Measurements from ENCODE around the gene FAM107B.

The FAM107B gene

DNA sequence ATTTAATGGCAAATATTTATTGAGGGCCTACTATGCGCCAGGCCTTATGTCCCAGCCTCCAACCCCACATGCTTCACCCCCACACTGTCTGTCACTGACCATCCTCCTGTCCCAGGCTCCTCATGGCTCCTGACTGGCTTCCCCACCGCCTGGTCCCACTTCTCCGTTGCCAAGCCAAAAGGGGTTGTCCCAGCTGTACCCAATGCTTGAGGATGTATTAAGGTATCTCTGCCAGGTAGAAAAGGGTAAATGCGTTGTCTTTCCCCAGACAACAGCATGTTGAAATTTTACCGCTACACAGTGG lies 275.1 kb downstream of the FAM107B start:
- no peak overlapping the region for H2BK15ac ChIP-seq (ENCODE audit: low read depth, poor library complexity, severe bottlenecking)
- no peaks in the 10 kb centered on the region for H3K36me3 ChIP-seq (ENCODE audit: control insufficient read depth in 1 of 2, insufficient read depth in 2 of 2, low read depth in 1 of 2, low read length in 2 of 2)
- no peak overlapping the region for H3K9ac ChIP-seq (ENCODE audit: low read length)
- H2BK5ac ChIP-seq (ENCODE audit: low read depth, low read length, poor library complexity, severe bottlenecking), result no peak overlapping the region
- no peak overlapping the region for H3K4me2 ChIP-seq (ENCODE audit: low read length, poor library complexity, severe bottlenecking)
- H3K79me1 ChIP-seq (replicated peaks; ENCODE audit: low read length, poor library complexity, severe bottlenecking), result no peaks in the 10 kb centered on the region
- no peak overlapping the region for H2BK120ac ChIP-seq (ENCODE audit: low read depth, low read length)
- H3K4ac ChIP-seq (ENCODE audit: low read depth in 1 of 2, low read length in 2 of 2), result no peak overlapping the region
- H4K8ac ChIP-seq (ENCODE audit: low read length), result no peak overlapping the region
- peak overlapping the region; percentile 4 for H2AK5ac ChIP-seq (ENCODE audit: low read length, severe bottlenecking)
- H3K4me1 ChIP-seq (ENCODE audit: control insufficient read depth, insufficient read depth, low read depth, low read length), result peaks cover 13% of the 10 kb centered on the region
- H3K14ac ChIP-seq (ENCODE audit: low read length in 2 of 2), result no peak overlapping the region
- no peak for DNase-seq
- no peak overlapping the region for H2BK12ac ChIP-seq (ENCODE audit: low read length in 2 of 2)
- peak overlapping the region in 1 of 2 experiments; percentile 17 for H3K18ac ChIP-seq (ENCODE audit: low read depth in 1 of 2, low read length in 2 of 2)
- no peak overlapping the region for H3K27ac ChIP-seq (ENCODE audit: low read length, poor library complexity, severe bottlenecking)
- no peak overlapping the region for H4K91ac ChIP-seq (ENCODE audit: low read length)
- WGBS, result 95% methylated on average over 5 of the region's 5 CpGs
- H2AFZ ChIP-seq (ENCODE audit: low read depth, low read length), result no peak overlapping the region
- no peaks in the 10 kb centered on the region for H3K9me3 ChIP-seq (ENCODE audit: control insufficient read depth, low read length)
- no peak overlapping the region for H3K4me3 ChIP-seq (ENCODE audit: insufficient read depth in 1 of 2, low read depth in 1 of 2, low read length in 2 of 2)
- no peak overlapping the region for H3K23ac ChIP-seq (ENCODE audit: low read length in 2 of 2)
- H3K27me3 ChIP-seq (ENCODE audit: control insufficient read depth in 1 of 2, insufficient read depth in 1 of 2, low read length in 2 of 2), result peaks cover 0 to 25% of the 10 kb centered on the region in 2 experiments

DNA sequence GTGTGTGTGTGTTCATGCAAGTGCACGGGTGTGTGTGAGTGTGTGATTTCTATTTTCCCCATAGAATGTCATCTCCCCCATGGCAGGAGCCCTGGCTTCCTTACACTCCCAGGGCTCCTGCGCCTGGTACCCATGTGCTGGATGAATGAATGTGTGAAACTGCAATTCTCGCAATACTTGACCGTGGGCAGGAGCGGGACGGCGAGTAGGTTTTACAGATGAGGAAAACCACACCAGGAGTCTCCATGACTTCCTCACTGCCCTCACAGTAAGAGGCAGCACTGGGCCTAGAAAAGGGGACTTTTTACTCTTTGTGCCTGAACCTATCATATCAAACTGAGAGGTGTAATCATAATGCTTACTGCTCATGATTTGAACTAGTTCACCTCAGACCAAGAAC lies 276.4 kb downstream of the FAM107B start:
- no peak overlapping the region for H3K18ac ChIP-seq (ENCODE audit: low read depth in 1 of 2, low read length in 2 of 2)
- no peak overlapping the region for H3K14ac ChIP-seq (ENCODE audit: low read length in 2 of 2)
- no peak overlapping the region for H3K4me2 ChIP-seq (ENCODE audit: low read length, poor library complexity, severe bottlenecking)
- no peaks in the 10 kb centered on the region for H3K79me1 ChIP-seq (replicated peaks; ENCODE audit: low read length, poor library complexity, severe bottlenecking)
- H2BK15ac ChIP-seq (ENCODE audit: low read depth, poor library complexity, severe bottlenecking), result no peak overlapping the region
- WGBS, result 94% methylated on average over 6 of the region's 7 CpGs
- no peak overlapping the region for H4K8ac ChIP-seq (ENCODE audit: low read length)
- no peak overlapping the region for H4K91ac ChIP-seq (ENCODE audit: low read length)
- no peak overlapping the region for H2BK12ac ChIP-seq (ENCODE audit: low read length in 2 of 2)
- peaks cover 13% of the 10 kb centered on the region for H3K4me1 ChIP-seq (ENCODE audit: control insufficient read depth, insufficient read depth, low read depth, low read length)
- no peak overlapping the region for H2BK5ac ChIP-seq (ENCODE audit: low read depth, low read length, poor library complexity, severe bottlenecking)
- H3K23ac ChIP-seq (ENCODE audit: low read length in 2 of 2), result no peak overlapping the region
- H2AFZ ChIP-seq (ENCODE audit: low read depth, low read length), result no peak overlapping the region
- no peaks in the 10 kb centered on the region for H3K36me3 ChIP-seq (ENCODE audit: control insufficient read depth in 1 of 2, insufficient read depth in 2 of 2, low read depth in 1 of 2, low read length in 2 of 2)
- no peak overlapping the region for H3K4ac ChIP-seq (ENCODE audit: low read depth in 1 of 2, low read length in 2 of 2)
- H2AK5ac ChIP-seq (ENCODE audit: low read length, severe bottlenecking), result no peak overlapping the region
- H3K27ac ChIP-seq (ENCODE audit: low read length, poor library complexity, severe bottlenecking), result no peak overlapping the region
- H2BK120ac ChIP-seq (ENCODE audit: low read depth, low read length), result no peak overlapping the region
- H3K9me3 ChIP-seq (ENCODE audit: control insufficient read depth, low read length), result no peaks in the 10 kb centered on the region
- no peak for DNase-seq
- H3K9ac ChIP-seq (ENCODE audit: low read length), result no peak overlapping the region
- H3K4me3 ChIP-seq (ENCODE audit: insufficient read depth in 1 of 2, low read depth in 1 of 2, low read length in 2 of 2), result no peak overlapping the region
- peaks cover 0 to 20% of the 10 kb centered on the region in 2 experiments for H3K27me3 ChIP-seq (ENCODE audit: control insufficient read depth in 1 of 2, insufficient read depth in 1 of 2, low read length in 2 of 2)

- Histone ChIP-seq H3K9ac (ENCODE audit: low read length) (no peak overlapping the region), H2BK15ac (ENCODE audit: low read depth, poor library complexity, severe bottlenecking) (no peak overlapping the region), H3K4me3 (ENCODE audit: insufficient read depth in 1 of 2, low read depth in 1 of 2, low read length in 2 of 2) (no peak overlapping the region), H3K27ac (ENCODE audit: low read length, poor library complexity, severe bottlenecking) (no peak overlapping the region), H2AK5ac (ENCODE audit: low read length, severe bottlenecking) (no peak overlapping the region), H2BK5ac (ENCODE audit: low read depth, low read length, poor library complexity, severe bottlenecking) (no peak overlapping the region), H3K4ac (ENCODE audit: low read depth in 1 of 2, low read length in 2 of 2) (no peak overlapping the region), H3K27me3 (ENCODE audit: control insufficient read depth in 1 of 2, insufficient read depth in 1 of 2, low read length in 2 of 2) (peaks cover 4 to 33% of the 10 kb centered on the region in 2 experiments), H3K18ac (ENCODE audit: low read depth in 1 of 2, low read length in 2 of 2) (no peak overlapping the region), H4K8ac (ENCODE audit: low read length) (no peak overlapping the region), H3K9me3 (ENCODE audit: control insufficient read depth, low read length) (peaks cover 4% of the 10 kb centered on the region), H3K79me1 (replicated peaks; ENCODE audit: low read length, poor library complexity, severe bottlenecking) (no peaks in the 10 kb centered on the region), H3K36me3 (ENCODE audit: control insufficient read depth in 1 of 2, insufficient read depth in 2 of 2, low read depth in 1 of 2, low read length in 2 of 2) (no peaks in the 10 kb centered on the region), H3K4me2 (ENCODE audit: low read length, poor library complexity, severe bottlenecking) (no peak overlapping the region), H2BK12ac (ENCODE audit: low read length in 2 of 2) (no peak overlapping the region), H2AFZ (ENCODE audit: low read depth, low read length) (no peak overlapping the region), H3K14ac (ENCODE audit: low read length in 2 of 2) (no peak overlapping the region), H3K4me1 (ENCODE audit: control insufficient read depth, insufficient read depth, low read depth, low read length) (peaks cover 2% of the 10 kb centered on the region), H4K91ac (ENCODE audit: low read length) (no peak overlapping the region), H2BK120ac (ENCODE audit: low read depth, low read length) (no peak overlapping the region), H3K23ac (ENCODE audit: low read length in 2 of 2) (no peak overlapping the region)
- no peak for DNase-seq
- 71% methylated on average over 5 of the region's 5 CpGs for WGBS
Measured at GRCh38 chr10:14491811-14492210, 282.9 kb downstream of the FAM107B start.

DNA sequence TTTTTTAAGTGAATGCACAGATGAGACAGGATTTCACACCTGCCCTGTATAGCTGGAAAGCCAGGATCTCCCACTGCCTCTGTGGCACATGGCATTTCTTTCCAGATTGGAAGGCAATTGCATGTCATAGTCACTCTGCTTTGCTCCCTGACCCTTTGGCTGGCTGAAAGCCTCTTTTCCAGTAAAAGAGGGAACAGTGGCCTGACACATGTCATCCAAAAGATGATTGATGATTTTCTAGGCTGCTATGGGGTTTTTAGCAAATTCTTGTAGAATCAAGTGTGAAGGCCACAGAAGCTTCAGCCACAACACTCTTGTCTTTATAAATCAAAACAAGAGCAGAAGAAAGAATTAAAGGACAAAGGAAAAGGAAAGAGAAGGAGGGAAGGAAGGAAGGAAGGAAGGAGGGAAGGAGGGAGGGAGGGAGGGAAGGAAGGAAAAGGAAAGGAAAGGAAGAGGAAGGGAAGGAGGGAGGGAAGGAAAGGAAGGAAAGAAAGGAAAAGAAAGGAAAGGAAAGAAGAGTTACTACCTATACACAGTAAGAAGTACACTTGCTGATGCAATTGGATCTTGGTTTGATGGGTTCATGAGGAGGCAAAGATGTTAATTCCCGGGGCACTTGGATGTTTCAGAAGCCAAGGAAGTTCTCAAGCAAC lies 285.0 kb downstream of the FAM107B start:
- Histone ChIP-seq H3K27ac (ENCODE audit: low read length, poor library complexity, severe bottlenecking) (no peak overlapping the region), H3K79me1 (replicated peaks; ENCODE audit: low read length, poor library complexity, severe bottlenecking) (no peaks in the 10 kb centered on the region), H2BK15ac (ENCODE audit: low read depth, poor library complexity, severe bottlenecking) (no peak overlapping the region), H3K4me2 (ENCODE audit: low read length, poor library complexity, severe bottlenecking) (no peak overlapping the region), H2AK5ac (ENCODE audit: low read length, severe bottlenecking) (no peak overlapping the region), H3K4me3 (ENCODE audit: insufficient read depth in 1 of 2, low read depth in 1 of 2, low read length in 2 of 2) (no peak overlapping the region), H3K23ac (ENCODE audit: low read length in 2 of 2) (no peak overlapping the region), H2BK12ac (ENCODE audit: low read length in 2 of 2) (no peak overlapping the region), H3K4me1 (ENCODE audit: control insufficient read depth, insufficient read depth, low read depth, low read length) (peaks cover 2% of the 10 kb centered on the region), H3K9me3 (ENCODE audit: control insufficient read depth, low read length) (peaks cover 4% of the 10 kb centered on the region), H3K4ac (ENCODE audit: low read depth in 1 of 2, low read length in 2 of 2) (no peak overlapping the region), H3K27me3 (ENCODE audit: control insufficient read depth in 1 of 2, insufficient read depth in 1 of 2, low read length in 2 of 2) (peaks cover 7 to 42% of the 10 kb centered on the region in 2 experiments), H2BK120ac (ENCODE audit: low read depth, low read length) (no peak overlapping the region), H2AFZ (ENCODE audit: low read depth, low read length) (no peak overlapping the region), H3K36me3 (ENCODE audit: control insufficient read depth in 1 of 2, insufficient read depth in 2 of 2, low read depth in 1 of 2, low read length in 2 of 2) (no peaks in the 10 kb centered on the region), H3K14ac (ENCODE audit: low read length in 2 of 2) (no peak overlapping the region), H3K9ac (ENCODE audit: low read length) (no peak overlapping the region), H4K8ac (ENCODE audit: low read length) (no peak overlapping the region), H4K91ac (ENCODE audit: low read length) (no peak overlapping the region), H3K18ac (ENCODE audit: low read depth in 1 of 2, low read length in 2 of 2) (no peak overlapping the region), H2BK5ac (ENCODE audit: low read depth, low read length, poor library complexity, severe bottlenecking) (no peak overlapping the region)
- no peak for DNase-seq
- 80% methylated on average over 1 of the region's 1 CpG for WGBS

Measured in mesenchymal stem cell (in vitro differentiated cells and primary cell).